ENCODE measurements around the gene IER2.
A peak's percentile ranks its signal among the peaks of the same experiment; 100 is the strongest.
"Not testable (repeated sequence)": the region's sequence is repeated elsewhere in the genome, so short reads cannot be mapped to it uniquely, and the experiment has no call there.

Gene IER2

DNA sequence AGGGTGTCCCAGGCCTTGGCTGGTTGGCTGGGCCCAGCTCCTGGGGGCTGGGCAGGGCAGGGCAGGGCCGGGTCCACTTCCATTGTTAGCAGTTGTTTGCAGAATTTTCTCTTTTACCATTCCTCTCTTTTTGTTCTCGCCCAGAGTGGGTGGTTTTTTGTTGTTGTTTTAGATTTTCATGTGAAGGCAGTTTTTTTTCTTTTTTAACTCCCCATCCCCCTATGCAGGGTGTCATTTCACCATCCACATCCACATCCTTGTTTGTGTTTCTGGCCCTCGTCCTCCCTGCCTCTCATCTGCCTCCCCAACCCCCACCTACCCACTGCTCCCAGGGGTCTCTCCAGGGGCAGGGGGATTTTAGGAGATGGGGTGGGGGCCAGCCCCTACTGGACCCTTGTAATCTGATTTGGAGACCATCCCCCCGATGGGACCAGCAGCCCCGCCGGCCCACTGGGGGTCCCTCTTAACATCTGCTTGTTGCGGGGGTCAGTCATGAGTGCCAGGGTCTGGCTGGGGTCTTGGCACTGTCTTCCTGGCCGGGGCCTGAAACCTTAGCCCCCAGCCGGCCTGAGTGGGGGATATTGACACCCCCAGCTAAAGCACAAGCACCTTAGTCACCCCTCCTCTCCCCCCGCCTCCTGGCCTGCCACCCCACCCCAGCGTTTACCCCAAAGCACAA lies 10.4 kb upstream of the IER2 start:
- DNase-seq (ENCODE audit: low spot score), result no peak

DNA sequence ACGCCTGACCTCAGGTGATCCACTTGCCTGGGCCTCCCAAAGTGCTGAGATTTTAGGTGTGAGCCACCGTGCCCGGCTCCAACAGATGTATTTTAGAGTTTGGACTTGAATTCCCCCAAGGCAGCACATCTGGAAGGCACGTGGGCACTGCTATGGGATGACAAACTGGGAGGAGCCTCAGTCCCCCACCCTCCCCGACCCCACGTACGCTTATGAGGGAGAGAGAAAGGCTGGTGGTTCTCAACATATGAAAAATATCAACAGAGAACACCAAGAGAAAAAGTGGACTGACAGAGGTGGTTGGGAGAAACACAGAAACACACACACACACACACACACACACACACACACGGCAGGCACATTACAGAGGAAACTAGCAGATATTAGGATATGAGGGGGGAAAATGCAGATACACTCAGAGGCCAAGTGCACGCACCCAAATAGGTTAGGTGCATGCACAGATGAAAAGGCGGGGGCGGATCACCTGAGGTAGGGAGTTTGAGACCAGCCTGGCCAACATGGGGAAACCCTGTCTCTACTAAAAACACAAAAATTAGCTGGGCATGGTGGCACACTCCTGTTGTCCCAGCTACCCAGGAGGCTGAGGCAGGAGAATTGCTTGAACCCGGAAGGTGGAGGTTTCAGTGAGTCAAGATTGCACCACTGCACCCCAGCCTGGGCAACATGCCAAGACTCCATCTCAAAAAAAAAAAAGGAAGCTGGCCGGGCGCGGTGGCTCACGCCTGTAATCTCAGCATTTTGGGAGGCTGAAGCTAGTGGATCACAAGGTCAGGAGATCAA lies 3.2 kb upstream of the IER2 start:
- DNase-seq (ENCODE audit: low spot score), result no peak

DNA sequence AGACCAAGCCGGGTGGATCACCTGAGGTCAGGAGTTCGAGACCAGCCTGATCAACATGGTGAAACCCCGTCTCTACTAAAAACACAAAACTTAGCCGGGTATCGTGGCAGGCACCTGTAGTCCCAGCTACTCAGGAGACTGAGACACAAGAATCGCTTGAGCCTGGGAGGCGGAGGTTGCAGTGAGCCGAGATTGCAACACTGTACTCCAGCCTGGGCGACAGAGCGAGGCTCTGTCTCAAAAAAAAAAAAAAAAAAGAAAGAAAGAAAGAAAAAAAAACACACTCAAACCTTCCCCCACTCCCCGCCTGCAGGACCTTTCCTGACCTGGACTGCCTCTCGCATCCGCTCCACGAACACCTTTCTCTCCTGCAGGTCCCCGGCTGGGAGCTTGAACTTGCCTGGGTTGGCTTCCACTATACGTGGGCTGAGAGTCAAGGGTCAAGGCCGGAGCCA lies 1.0 kb upstream of the IER2 start:
- DNase-seq (ENCODE audit: low spot score), result not testable (repeated sequence)

DNA sequence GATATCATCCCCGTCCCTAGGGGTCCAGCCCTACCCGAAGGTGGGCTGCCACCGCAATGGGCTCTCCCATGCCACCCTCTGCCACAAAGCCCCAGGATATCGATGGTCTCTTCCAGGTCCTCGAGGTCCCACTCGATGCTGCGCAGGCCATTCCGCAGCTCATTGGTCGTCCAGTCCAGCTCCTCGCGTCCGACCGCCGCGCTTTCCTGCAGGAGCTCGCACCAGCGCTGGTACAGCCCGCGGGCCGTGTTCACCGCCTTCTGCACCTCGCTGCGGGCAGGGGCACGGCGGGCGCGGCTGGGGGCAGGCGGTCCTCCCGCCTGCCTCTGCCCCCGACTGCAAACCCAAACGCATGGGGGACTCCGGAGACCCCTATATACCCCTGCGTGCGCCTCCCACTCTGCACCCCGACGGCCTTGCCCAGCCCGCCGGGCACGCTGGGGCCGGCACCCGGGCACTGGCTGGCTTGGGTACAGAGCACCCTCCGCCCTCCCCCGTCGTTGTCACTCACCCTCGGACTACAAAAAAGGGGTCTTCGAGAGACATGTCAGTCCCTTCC lies 504 bp upstream of the IER2 start:
- peak; percentile 15 for DNase-seq (ENCODE audit: low spot score)

DNA sequence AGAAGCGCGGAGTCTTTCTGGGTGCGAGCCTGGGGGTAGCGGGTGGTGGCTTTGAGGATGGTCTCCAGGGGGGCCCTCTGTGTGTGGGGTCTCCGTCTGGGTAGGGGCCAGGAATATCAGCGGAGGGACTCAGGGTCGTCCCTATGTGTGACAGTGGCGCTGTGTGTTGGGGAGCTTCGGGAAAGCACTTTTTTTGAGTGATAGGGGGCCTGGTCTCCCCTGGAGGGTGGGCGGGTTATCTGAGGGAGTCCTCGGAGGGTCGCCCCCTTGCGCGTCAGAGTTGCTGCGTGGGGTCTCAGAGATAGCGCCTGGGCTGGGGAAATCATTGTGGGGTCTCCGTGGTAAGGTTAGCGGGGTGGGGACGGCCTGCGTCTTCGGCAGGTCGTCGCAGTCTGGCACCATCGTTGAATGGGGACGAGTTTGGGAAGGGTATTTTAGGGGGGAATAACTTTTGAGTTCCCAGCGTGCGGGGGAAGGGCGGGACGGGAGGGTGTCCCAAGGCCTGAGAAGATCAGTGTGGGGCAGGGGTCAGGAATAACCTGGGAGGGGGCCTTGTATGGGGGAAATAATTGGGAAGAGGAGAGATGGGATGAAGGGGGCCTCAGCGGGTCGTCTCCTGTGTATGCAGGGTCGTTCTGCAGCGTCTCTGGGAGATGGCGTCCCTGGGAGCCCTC lies 857 bp downstream of the IER2 start:
- DNase-seq (ENCODE audit: low spot score), result peak; percentile 17

DNA sequence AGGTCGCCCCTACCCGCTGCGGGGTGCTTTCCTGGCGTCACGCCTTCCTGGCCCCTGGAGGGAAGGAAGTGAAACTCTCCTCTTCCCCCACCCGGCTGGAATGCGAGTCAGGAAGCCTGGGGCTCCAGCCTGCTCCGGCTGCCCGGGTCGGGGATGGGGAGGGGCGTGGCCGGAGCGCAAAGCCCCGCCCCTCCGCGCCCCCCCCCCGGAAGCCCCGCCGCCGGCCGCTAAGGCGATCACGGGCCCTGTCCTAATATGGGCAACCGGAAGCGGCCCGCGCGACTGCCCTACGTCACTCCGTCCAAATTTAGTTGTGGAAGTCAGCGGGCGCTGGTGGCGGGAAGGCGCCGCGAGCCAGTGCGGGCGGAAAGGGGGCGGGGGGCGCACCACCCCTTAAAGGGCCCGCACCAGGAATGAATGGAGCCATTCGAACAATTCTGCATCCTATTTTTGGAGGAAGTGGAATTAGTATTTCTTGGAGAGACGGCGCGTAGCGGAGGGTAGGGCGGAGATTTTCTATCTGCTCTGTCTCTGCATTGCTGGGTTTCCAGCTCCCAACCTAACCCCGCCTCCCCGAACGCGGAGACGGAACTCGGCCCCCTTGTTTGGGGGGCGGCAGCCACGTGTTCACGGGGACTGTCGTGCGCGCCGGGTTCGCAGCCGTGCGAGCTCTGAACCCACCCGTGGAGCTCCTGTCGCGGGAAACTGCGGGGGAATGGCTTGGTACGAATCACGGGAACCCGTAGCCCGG lies 1.6 kb downstream of the IER2 start:
- peak; percentile 95 for DNase-seq (ENCODE audit: low spot score)

DNA sequence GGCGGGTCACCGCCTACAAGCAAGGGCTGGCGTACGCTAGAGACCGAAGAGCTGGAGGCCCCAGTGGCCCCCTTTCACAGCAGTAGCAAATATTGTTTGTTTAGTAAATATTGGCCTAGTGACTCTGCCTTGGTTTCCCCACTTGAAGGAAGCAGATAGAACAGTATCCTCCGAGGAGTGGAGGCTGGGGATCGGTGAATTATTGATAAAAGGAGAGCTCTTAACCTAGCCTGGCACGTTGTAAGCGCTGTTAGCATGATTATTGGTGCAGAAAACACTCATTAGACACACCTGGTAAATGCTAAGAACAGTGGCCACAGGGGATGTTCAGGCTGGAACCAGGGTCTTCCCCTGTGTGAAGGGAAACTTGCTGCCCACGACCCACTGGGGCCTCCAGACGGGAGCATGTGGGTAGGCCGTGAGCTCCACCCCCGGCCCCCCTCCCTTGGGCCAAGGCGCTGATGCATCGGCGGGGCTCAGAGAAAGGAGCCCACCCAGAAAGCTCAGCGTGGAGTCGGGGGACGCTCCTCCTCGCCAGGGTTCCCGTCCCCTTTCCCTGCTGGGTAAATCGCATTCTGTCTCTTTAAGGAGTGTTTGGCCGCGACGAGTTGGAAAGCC lies 2.3 kb downstream of the IER2 start:
- peak; percentile 94 for DNase-seq (ENCODE audit: low spot score)

DNA sequence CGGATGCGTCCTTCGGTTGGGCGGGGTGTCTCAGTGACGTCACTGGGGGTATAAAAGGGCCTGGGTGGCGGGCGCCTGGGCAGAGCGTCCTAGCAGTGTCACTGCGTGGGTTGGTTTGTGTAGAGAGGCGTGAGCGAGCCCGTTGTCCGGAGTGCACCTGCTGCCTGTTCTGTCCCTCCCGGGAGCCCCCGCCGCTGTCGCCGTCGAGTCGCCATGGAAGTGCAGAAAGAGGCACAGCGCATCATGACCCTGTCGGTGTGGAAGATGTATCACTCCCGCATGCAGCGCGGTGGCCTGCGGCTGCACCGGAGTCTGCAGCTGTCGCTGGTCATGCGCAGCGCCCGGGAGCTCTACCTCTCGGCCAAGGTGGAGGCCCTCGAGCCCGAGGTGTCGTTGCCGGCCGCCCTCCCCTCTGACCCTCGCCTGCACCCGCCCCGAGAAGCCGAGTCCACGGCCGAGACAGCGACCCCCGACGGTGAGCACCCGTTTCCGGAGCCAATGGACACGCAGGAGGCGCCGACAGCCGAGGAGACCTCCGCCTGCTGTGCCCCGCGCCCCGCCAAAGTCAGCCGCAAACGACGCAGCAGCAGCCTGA lies 2.9 kb downstream of the IER2 start:
- no peak for DNase-seq (ENCODE audit: low spot score)

DNA sequence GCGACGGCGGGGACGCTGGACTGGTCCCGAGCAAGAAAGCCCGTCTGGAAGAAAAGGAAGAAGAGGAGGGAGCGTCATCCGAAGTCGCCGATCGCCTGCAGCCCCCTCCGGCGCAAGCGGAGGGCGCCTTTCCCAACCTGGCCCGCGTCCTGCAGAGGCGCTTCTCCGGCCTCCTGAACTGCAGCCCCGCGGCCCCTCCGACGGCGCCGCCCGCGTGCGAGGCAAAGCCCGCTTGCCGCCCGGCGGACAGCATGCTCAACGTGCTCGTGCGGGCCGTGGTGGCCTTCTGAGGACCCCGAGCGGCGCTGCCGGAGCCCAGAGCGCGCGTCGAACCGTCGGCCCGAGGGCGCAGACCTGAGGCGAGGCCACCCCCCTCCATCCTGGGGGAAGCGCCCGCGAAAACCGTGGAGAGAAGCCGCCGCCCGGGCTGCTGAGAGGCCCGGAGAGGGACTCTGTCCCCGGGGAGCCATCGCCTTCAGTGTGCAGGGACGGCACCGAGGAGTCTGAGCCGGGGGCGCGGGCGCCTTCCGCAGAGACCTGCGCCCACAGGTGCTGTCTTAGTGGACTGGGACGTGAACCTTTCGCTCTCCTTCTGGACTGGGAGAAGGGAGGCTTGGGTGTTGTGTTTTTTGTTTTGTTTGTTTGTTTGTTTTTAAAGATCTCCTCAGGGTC lies 3.5 kb downstream of the IER2 start:
- peak; percentile 16 for DNase-seq (ENCODE audit: low spot score)

DNA sequence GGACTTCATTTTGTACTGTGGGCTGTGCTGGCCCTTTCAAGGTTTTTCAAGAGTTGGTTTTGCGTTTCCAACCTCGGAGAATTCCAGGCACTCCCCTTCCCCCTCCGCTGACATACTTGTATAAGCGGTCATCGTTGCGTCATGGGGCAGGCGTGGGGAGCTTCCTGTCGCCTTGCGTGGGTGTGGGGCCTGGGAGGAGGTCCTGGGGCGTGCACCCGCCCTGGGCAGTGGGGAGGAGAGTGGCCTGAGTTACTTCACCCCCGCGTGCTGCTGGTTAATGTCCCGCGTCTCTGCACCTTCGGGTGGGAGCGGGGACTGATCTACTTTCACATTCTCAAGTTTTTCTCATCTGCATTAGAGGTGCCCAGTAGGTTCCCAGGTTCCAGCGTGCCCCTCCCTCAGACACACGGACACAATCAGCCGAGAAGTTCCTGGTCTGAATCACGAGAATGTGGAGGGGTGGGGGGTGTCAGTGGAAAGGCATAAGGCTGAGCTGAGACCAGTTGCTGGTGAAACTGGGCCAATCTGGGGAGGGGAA lies 4.1 kb downstream of the IER2 start:
- DNase-seq (ENCODE audit: low spot score), result peak; percentile 61

DNA sequence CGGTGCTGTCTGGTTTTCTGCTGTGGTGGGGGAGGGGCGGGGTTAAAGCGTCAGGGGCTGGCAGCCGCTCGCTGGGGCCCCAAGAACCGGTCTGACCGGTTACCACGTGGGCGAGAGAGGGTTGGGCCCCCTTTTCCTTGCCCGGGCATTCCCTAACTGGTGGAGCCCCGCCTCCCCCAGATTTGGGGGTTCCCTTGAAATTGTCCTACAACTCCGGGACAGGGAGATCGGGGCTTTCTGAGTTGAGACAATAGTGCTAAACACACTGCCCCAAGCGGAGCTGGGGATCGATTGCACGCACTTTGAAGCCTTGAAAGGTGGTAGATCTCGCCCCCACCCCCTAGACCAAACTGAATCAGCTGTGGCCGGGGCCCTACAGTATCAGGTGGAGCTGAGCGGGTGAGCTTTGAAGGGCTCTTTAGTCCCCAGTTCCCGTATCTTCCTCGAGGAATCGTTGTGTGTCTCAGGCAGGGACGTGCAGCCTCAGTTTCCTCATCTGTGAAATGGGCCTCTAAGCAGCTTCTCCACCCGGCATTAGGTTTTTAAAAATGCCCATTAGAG lies 4.8 kb downstream of the IER2 start:
- DNase-seq (ENCODE audit: low spot score), result peak; percentile 51

DNA sequence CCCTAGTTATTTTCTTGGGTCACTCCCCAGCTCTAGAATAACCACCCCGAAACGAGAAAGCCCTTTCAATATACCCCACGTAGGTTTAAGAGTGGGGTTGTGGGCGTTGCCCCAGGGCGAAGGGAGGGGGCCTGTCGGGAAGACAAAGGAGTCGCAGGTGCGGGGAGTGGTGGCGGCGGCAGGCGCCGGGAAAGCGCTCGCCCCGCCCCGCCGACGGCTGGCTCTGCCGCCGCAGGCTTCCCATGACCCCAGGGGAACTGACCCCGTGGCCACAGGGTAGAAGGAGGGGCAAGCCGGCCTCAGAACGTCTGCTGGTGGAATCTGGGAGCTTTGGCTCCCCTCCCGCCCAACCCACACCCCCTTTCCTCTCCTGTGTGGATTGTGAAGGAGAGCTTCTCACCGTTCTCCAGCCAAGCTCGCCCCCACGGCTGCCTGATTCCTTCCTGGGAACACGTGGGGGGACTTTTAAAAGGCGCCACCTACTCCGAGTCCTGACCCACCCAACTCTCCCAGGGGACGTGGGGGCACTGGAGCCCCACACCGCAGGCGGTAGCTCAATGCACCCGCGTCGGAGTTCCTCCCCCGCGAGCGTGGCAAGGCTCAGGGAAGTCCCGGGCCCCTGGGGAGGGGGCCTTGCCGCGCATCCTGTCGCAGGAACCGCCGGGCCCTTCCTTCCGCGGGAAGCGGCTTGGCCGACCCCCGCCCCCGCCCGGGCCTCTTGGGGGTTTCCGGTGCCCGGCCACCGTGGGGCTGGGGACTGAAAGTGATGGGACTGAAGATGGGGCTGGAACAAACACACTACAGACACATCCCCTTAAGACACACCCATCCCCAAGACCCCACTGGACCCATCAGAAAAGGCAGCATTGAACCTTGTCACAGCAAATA lies 5.5 kb downstream of the IER2 start:
- DNase-seq (ENCODE audit: low spot score), result peak; percentile 14

DNA sequence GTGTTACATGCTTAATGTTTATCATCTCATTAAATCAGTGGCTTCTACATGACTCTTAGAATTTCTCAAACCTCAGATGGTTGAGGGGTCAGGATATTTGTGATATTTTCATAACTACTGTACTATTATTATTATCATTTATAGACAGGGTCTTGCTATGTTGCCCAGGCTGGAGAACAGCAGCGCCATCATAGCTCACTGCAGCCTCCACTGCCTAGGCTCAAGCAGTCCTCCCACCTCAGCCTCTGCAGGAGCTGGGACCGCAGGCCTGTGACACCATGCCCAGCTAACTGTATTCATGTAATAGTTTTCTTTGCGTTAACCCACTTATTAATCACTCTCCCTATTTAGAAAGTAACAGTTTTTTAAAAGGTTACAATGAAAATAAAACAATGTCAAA lies 9.5 kb downstream of the IER2 start:
- DNase-seq (ENCODE audit: low spot score), result no peak

DNA sequence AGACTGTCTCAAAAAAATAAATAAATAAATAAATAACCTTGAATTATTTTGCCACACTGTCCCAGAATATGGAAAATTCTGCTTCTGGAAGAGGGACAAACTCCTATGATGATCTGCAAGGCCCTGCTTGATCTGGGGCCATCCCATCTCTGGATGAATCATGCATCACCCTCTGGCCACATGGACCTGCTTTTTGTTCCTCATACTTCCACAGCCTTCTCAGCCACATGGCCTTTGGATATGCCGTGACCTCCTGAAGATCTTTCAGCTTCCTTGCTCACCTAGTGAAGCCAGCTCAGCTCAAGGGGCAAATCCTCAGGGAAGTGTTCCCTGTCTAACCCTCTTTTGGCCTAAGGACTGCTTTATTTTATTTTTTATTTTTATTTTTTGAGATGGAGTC lies 10.3 kb downstream of the IER2 start:
- DNase-seq (ENCODE audit: low spot score), result no peak

DNA sequence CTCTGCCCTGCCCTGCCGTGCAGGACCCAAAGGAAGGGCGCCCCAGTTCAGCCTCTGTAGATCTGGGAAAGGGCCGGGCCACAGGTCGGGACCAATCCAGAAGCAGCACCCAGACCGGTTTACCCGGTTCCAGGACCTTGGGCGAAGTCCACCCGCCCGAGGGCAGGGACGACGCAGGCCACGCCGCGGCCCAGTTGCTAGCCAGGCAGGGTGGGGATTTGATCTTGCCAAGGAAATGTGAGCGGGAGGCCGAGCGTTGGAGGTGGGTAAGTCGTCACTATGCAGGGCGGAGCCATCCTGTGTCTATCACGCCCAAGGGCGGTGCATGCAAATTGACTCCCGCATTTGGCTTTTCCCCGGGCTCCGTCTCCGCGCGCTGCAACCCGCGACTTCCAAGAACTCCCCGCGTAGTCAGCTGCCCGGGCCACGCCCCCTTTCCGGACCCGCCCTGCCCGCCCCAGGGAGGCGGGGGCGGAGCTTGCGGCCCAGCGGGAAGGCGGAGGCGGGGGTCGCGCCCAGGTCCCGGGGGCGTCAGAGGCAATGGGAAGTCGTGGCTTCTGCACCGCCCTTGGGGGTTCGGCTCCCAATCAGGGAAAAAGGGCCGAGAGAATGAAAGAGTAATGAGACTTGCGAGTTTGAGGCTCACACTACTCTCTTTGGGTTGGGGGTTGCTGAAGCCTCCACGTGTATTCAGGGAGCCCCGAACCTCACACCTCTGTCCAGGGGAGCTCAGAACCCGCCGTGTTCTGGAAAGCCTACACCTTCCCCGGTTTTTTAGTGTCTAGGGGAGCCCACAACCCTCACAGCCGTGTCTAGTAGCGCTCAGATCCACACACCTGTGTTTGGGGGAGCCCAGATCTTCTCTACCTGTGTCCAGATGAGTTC lies 12.8 kb downstream of the IER2 start:
- peak; percentile 95 for DNase-seq (ENCODE audit: low spot score)

DNA sequence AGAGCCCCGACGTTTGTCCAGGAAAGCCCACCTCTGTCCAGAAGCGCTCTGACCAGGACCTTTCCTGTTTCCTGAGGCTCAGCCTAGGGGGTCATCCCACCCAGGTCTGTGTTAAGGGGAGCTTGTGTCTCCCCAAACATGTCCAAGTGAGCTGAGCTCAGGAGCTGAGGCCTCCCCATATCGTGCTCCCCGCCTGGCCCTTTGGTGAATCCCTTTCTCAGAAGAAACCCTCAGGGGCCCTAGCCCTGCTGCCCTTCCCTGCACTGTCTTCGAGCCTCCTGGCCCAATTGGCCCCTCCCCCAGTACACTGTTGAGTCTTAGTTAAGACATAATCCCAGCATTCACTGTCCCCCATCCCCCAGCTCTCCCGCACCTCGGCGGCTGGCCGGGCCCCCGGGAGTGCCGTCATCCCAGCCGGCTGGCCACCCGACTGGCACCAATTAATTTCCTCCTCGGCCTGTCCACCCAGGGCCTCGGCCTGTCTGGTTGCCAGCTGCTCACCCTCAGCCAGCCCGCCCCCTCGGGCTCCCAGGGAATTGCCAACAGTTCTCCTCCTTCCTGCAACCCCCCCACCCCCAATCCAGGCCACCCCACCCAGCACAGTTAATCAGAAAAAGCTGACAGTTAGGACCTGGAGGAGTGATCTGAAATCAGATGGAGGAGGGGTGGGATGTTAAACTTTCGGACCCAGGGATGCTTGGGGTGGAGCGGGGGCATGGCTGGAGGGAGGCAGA lies 13.6 kb downstream of the IER2 start:
- peak; percentile 59 for DNase-seq (ENCODE audit: low spot score)

All from pons (tissue), 1 donor.